Thymus (tissue), 14 donors: ENCODE data around the gene MCCC2. TPM values are rescaled to one million over a fixed set of nuclear protein-coding genes. Genes with fewer than 3 reads are reported as not detected.
"Not testable (repeated sequence)": the region's sequence is repeated elsewhere in the genome, so short reads cannot be mapped to it uniquely, and the experiment has no call there.

ENCODE experiments used
- DNase-seq, 9 donors: peaks; one replicate each; pipeline ENCODE4 v3.0.0-alpha.2; 2013; ENCODE audit warnings: low spot score in 9 of 9, low read depth in 6 of 9, missing footprints in 1 of 9
- H3K27ac ChIP-seq, 2 donors: one replicate each; pipeline ENCODE4 v1.5.1; 2013; ENCODE audit warnings: control low read depth in 1 of 2, low read depth in 1 of 2, low read length in 1 of 2, mild to moderate bottlenecking in 1 of 2, moderate library complexity in 1 of 2
- H3K27me3 ChIP-seq, 2 donors: one replicate each; pipeline ENCODE4 v1.5.1; 2013; ENCODE audit warnings: low read length in 1 of 2; ENCODE audit not compliant: control insufficient read depth in 2 of 2, insufficient read depth in 1 of 2
- H3K36me3 ChIP-seq, 2 donors: one replicate each; pipeline ENCODE4 v1.5.1; 2013; ENCODE audit warnings: low read length in 1 of 2, mild to moderate bottlenecking in 1 of 2, moderate library complexity in 1 of 2; ENCODE audit not compliant: control insufficient read depth in 2 of 2, insufficient read depth in 2 of 2
- H3K4me1 ChIP-seq, 2 donors: one replicate each; pipeline ENCODE4 v1.5.1; 2013; ENCODE audit warnings: low read length in 2 of 2; ENCODE audit not compliant: control insufficient read depth in 2 of 2, insufficient read depth in 2 of 2
- H3K4me3 ChIP-seq, 2 donors: one replicate each; pipeline ENCODE4 v1.5.1; 2013; ENCODE audit warnings: low read length in 2 of 2, control low read depth in 1 of 2, mild to moderate bottlenecking in 1 of 2
- H3K9me3 ChIP-seq, 2 donors: one replicate each; pipeline ENCODE4 v1.5.1; 2013; ENCODE audit warnings: low read length in 1 of 2, mild to moderate bottlenecking in 1 of 2; ENCODE audit not compliant: control insufficient read depth in 2 of 2, insufficient read depth in 1 of 2
- WGBS: extraction: QIAGEN DNeasy Blood & Tissue Kit; methylation state at CpG from one replicate; pipeline ENCODE4 v1.1.7; 2013; 5-methylcytosine and 5-hydroxymethylcytosine counted together
- long read RNA-seq, 10 donors: transcript quantifications; one replicate each; lab custom pipeline, GENCODE V29; 2026
- polyA plus RNA-seq: library from polyadenylated mRNA; stranded (reverse); fragments of 200-250 nt; gene quantifications from one replicate; pipeline ENCODE4 v1.2.3, GENCODE V29; 2013
- total RNA-seq: library from RNA; stranded (reverse); fragments of 120-200 nt; gene quantifications from one replicate; pipeline ENCODE4 v1.2.4, GENCODE V29; 2013
- donor health status: healthy.

The MCCC2 gene
- total RNA-seq (20.2 TPM), polyA plus RNA-seq (23.5 TPM)
- long read RNA-seq, donor 1, result 0 reads
- long read RNA-seq, donor 2, result 0 reads
- long read RNA-seq, donor 3, partial matches to known transcripts, result 0 of 3 reads
- long read RNA-seq, donor 3, other reads (novel, unspliced or antisense), result 0 of 3 reads
- long read RNA-seq, donor 4, partial matches to known transcripts, result 0 of 1 reads
- long read RNA-seq, donor 4, other reads (novel, unspliced or antisense), result 0 of 1 reads
- long read RNA-seq, donor 5, partial matches to known transcripts, result 0 of 3 reads
- long read RNA-seq, donor 5, other reads (novel, unspliced or antisense), result 0 of 3 reads
- long read RNA-seq, donor 6, partial matches to known transcripts, result 7 of 8 reads
- long read RNA-seq, donor 6, other reads (novel, unspliced or antisense), result 0 of 8 reads
- long read RNA-seq, donor 7, partial matches to known transcripts, result 10 of 13 reads
- long read RNA-seq, donor 7, other reads (novel, unspliced or antisense), result 0 of 13 reads
- long read RNA-seq, donor 8, partial matches to known transcripts, result 0 of 2 reads
- long read RNA-seq, donor 8, other reads (novel, unspliced or antisense), result 0 of 2 reads
- long read RNA-seq, donor 9, partial matches to known transcripts, result 0 of 2 reads
- long read RNA-seq, donor 9, other reads (novel, unspliced or antisense), result 0 of 2 reads
- long read RNA-seq, donor 10, partial matches to known transcripts, result 0 of 4 reads
- long read RNA-seq, donor 10, other reads (novel, unspliced or antisense), result 0 of 4 reads

GRCh38 chr5:71586941-71587765 is at the start of gene MCCC2:
TSS of gene MCCC2 (plus strand) at chr5:71587340. CDS start at chr5:71587426, 86 bp downstream.
- no peaks in the 10 kb centered on the region for H3K36me3 ChIP-seq
- peak within 1 kb of the TSS; percentile 73 to 90 for H3K4me3 ChIP-seq
- H3K9me3 ChIP-seq, result no peaks in the 10 kb centered on the region
- peaks cover 6 to 8% of the 10 kb centered on the region in 2 donors for H3K4me1 ChIP-seq
- under 1% methylated on average over 56 of the region's 56 CpGs for WGBS
- H3K27ac ChIP-seq, result peak within 1 kb of the TSS; percentile 46 to 84
- H3K27me3 ChIP-seq, result no peaks in the 10 kb centered on the region
- DNase-seq, result peak; percentile 70 to 95 (median 86)

GRCh38 chr5:71537687-71538086 is 49.5 kb upstream of the MCCC2 start:
- 93% methylated on average over 3 of the region's 3 CpGs for WGBS
- DNase-seq, result no peak
- Histone ChIP-seq H3K4me3 (no peak overlapping the region), H3K27ac (no peak overlapping the region), H3K27me3 (no peaks in the 10 kb centered on the region), H3K9me3 (no peaks in the 10 kb centered on the region), H3K36me3 (peaks cover 8 to 19% of the 10 kb centered on the region in 2 donors), H3K4me1 (no peaks in the 10 kb centered on the region)

DNA sequence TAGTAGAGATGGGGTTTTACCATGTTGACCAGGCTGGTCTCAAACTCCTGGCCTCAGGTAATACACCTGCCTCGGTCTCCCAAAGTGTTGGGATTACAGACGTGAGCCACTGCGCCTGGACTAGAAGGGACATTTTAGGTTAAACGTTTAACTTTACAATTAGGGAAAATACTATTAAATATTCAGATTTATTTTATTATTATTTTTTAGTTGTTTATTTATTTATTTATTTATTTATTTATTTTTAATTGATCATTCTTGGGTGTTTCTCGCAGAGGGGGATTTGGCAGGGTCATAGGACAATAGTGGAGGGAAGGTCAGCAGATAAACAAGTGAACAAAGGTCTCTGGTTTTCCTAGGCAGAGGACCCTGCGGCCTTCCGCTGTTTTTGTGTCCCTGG is 36.3 kb upstream of the MCCC2 start:
- not testable (repeated sequence) for H3K9me3 ChIP-seq, DNase-seq, H3K4me1 ChIP-seq, H3K27me3 ChIP-seq, H3K4me3 ChIP-seq, H3K27ac ChIP-seq
- H3K36me3 ChIP-seq, result peaks cover 16 to 45% of the 10 kb centered on the region in 2 donors
- 99% methylated on average over 7 of the region's 7 CpGs for WGBS

- H3K36me3 ChIP-seq, result peaks cover 16 to 38% of the 10 kb centered on the region in 2 donors
- not testable (repeated sequence) for DNase-seq
- 98% methylated on average over 25 of the region's 27 CpGs for WGBS
Observed at GRCh38 chr5:71551582-71551981, 35.6 kb upstream of the MCCC2 start.

GRCh38 chr5:71552026-71552749 is 35.0 kb upstream of the MCCC2 start:
- not testable (repeated sequence) for H3K27me3 ChIP-seq, H3K27ac ChIP-seq, H3K4me1 ChIP-seq, H3K9me3 ChIP-seq, H3K4me3 ChIP-seq, DNase-seq
- 96% methylated on average over 49 of the region's 53 CpGs for WGBS
- H3K36me3 ChIP-seq, result peaks cover 16 to 40% of the 10 kb centered on the region in 2 donors

More at GRCh38 chr5:71551582-71551981, 35.6 kb upstream of the MCCC2 start:
- H3K27ac ChIP-seq, H3K27me3 ChIP-seq, H3K9me3 ChIP-seq, H3K4me1 ChIP-seq, H3K4me3 ChIP-seq: not testable (repeated sequence)

DNA sequence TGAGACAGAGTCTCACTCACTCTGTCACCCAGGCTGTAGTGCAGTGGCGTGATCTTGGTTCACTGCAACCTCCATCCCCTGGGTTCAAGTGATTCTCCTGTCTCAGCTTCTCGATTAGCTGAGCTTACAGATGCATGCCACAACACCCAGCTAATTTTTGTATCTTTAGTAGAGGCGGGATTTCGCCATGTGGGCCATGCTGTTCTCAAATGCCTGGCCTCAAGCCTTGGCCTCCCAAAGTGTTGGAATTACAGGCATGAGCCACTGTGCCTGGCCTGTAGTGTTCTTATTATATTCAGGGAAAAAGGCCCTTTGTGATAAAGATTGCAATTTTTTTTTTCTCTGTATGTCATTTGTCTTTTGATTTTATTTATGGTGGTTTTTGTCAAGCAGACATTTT is 24.0 kb upstream of the MCCC2 start:
- Histone ChIP-seq H3K4me1 (no peaks in the 10 kb centered on the region), H3K9me3 (no peaks in the 10 kb centered on the region), H3K27ac (no peak overlapping the region), H3K27me3 (no peaks in the 10 kb centered on the region), H3K4me3 (no peak overlapping the region), H3K36me3 (peaks cover 27 to 53% of the 10 kb centered on the region in 2 donors)
- WGBS, result 98% methylated on average over 4 of the region's 4 CpGs
- no peak for DNase-seq

- Histone ChIP-seq H3K4me3 (no peak overlapping the region), H3K4me1 (no peaks in the 10 kb centered on the region), H3K9me3 (no peaks in the 10 kb centered on the region), H3K36me3 (peaks cover 19 to 42% of the 10 kb centered on the region in 2 donors), H3K27me3 (no peaks in the 10 kb centered on the region), H3K27ac (no peak overlapping the region)
- no peak for DNase-seq
Observed at GRCh38 chr5:71564895-71565294, 22.2 kb upstream of the MCCC2 start.

DNA sequence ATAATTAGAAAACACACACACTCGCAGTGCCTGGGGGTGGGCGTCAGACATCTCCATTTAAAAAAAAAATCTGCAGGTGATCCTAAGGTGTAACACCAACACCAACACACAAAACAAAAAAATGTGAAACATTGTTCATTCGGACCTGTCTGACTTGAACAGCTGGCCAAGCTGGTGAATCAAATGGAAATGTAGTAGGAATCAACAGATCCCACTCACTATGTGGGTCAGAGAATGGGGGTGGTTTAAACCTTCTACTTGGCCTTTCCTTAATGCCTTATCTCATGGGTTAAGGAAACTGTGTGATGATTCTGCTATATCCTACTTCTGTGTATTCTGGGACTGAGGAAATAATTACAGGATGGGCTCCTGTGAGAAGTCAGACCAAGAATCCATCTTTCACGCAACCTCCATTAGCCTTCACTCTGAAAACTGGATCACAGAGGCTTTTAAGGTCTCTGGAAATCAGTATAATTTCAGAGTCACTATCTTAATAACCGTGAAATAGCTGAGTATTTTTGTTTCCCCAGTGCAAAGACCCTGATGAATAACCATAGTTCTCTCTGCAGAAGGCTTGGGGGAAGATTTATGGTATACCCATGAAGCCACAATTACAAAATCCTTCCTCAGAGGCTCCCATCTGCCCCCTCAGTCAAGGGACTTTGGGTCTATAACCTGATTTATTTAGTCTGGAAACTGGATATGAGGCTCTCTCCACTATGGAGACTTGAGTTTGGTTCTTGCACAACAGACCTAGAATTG is 17.2 kb upstream of the MCCC2 start:
- 96% methylated on average over 5 of the region's 5 CpGs for WGBS
- no peaks in the 10 kb centered on the region for H3K9me3 ChIP-seq
- no peak overlapping the region for H3K4me3 ChIP-seq
- no peaks in the 10 kb centered on the region for H3K27me3 ChIP-seq
- H3K36me3 ChIP-seq, result peaks cover 7 to 11% of the 10 kb centered on the region in 2 donors
- H3K4me1 ChIP-seq, result no peaks in the 10 kb centered on the region
- DNase-seq, result no peak
- no peak overlapping the region for H3K27ac ChIP-seq
